HAP-1 (cell line): ENCODE results near the gene CCL4.
"Not testable (repeated sequence)": the region's sequence is repeated elsewhere in the genome, so short reads cannot be mapped to it uniquely, and the experiment has no call there.

Experiments used
- DNase-seq, 2 experiments: peaks; one replicate each; pipeline ENCODE4 v3.0.0-alpha.2; 2016 to 2020; ENCODE audit warnings: low spot score in 2 of 2
- H3K27me3 ChIP-seq: fragments of 250-450 bp; sonication (Bioruptor Pico); 2 replicates; pipeline ENCODE4 v1.5.1; 2020; ENCODE audit warnings: low read depth, mild to moderate bottlenecking, moderate library complexity
- H3K36me3 ChIP-seq: fragments of 250-450 bp; sonication (Bioruptor Pico); replicated peaks from 2 replicates; pipeline ENCODE4 v1.5.1; 2020; ENCODE audit warnings: mild to moderate bottlenecking
- H3K4me1 ChIP-seq: fragments of 250-450 bp; sonication (Bioruptor Pico); 2 replicates; pipeline ENCODE4 v1.5.1; 2020; ENCODE audit warnings: mild to moderate bottlenecking
- H3K4me3 ChIP-seq: fragments of 250-450 bp; sonication (Bioruptor Pico); 2 replicates; pipeline ENCODE4 v1.5.1; 2020; ENCODE audit warnings: mild to moderate bottlenecking, moderate library complexity
- H3K9me3 ChIP-seq: fragments of 250-450 bp; sonication (Bioruptor Pico); 2 replicates; pipeline ENCODE4 v1.5.1; 2020; ENCODE audit warnings: mild to moderate bottlenecking, moderate library complexity
- in situ Hi-C: fragments of 300-500 bp; cut with MboI; formaldehyde crosslinking; loops from 3 replicates; pipeline ENCODE4 v1.14.3; 2020; ENCODE audit warnings: low sequenced_read_pairs, inconsistent platforms, mixed read lengths

The CCL4 gene

DNA sequence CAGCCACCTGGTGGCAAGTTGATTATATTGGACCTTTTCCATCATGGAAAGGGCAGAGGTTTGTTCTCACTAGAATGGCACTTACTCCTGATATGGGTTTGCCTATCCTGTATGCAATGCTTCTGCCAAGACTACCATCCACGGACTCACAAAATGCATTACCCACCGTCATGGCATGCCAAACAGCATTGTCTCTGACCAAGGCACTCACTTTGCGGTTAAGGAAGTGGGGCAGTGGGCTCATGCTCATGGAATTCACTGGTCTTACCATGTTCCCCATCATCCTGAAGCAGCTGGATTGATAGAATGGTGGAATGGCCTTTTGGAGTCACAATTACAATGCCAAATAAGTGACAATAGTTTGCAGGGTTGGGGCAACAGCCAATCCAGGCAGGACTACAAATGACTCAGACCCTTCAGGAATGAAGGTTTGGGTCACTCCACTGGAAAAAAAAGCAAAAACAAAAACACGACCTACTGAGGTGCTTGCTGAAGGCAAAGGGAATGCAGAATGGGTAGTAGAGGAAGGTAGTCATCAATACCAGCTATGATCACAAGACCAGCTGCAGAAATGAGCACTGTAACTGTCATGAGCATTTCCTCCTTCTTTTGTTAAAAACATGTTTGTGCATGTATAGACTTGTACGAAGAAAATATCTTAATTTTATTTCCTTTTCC lies 11.5 kb downstream of the CCL4 start:
- H3K36me3 ChIP-seq, H3K9me3 ChIP-seq, H3K4me1 ChIP-seq, H3K4me3 ChIP-seq, DNase-seq, in situ Hi-C loops, H3K27me3 ChIP-seq: not testable (repeated sequence)

DNA sequence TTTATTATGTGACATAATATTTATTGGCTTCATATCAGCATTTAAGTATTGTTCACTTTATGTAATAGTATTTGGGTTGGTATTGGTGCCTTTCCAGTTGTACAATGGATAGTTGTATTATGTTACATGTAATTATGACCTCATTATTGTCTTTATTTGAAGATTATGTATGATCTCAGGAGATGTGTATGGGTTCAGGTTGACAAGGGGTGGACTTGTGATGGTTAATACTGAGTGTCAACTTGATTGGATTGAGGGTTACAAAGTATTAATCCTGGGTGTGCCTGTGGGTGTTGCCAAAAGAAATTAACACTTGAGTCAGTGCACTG lies 12.0 kb downstream of the CCL4 start:
- DNase-seq, in situ Hi-C loops, H3K27me3 ChIP-seq, H3K4me1 ChIP-seq, H3K9me3 ChIP-seq, H3K4me3 ChIP-seq, H3K36me3 ChIP-seq: not testable (repeated sequence)

DNA sequence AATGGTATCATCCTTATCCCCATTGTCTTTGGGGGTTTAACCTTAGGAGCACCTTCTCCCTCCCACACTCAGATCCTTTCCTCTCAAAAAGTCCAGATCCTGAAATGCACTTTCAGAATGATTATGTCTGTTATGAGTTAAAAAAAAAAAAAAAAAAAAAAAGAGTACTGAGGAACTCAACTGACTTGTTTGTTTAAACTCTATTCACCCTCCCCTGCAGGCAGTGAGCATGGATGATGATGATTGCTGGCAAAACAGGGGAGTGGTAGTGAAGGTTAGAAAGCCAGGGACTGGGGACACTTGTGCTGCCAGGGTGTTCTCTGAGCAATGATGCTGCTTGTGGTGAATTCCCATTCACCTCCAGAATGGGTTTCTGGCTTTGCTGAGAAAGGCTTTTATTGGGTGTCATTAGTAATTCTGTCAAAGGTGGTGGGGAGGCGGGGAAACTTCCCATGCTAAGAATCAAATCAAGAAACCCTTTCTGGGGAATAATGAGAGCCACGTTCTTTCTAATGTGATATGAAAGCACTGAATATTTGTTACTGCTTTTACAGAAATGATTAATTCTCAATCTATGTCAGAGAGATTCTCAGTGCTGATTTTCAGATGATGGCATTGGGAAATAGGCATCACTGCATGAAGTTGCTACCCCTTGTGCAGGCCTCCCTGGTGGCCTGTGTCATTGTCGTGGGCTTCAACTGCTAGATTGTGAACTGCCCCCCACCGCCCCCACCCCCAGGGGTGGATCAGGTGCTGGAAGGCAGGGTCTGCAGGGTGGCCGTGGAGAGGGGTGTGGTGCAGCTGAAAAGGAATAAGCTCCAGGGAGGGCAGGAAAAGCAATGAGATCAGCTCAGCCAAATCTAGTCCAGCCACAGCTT lies 14.1 kb downstream of the CCL4 start:
- H3K9me3 ChIP-seq: no peaks in the 10 kb centered on the region
- H3K4me3 ChIP-seq: no peak overlapping the region
- no peaks in the 10 kb centered on the region for H3K36me3 ChIP-seq
- H3K27me3 ChIP-seq: no peaks in the 10 kb centered on the region; the same call in 1 of the 2 replicates
- no peaks in the 10 kb centered on the region for H3K4me1 ChIP-seq
- in situ Hi-C loops: no loop called here
- no peak for DNase-seq

DNA sequence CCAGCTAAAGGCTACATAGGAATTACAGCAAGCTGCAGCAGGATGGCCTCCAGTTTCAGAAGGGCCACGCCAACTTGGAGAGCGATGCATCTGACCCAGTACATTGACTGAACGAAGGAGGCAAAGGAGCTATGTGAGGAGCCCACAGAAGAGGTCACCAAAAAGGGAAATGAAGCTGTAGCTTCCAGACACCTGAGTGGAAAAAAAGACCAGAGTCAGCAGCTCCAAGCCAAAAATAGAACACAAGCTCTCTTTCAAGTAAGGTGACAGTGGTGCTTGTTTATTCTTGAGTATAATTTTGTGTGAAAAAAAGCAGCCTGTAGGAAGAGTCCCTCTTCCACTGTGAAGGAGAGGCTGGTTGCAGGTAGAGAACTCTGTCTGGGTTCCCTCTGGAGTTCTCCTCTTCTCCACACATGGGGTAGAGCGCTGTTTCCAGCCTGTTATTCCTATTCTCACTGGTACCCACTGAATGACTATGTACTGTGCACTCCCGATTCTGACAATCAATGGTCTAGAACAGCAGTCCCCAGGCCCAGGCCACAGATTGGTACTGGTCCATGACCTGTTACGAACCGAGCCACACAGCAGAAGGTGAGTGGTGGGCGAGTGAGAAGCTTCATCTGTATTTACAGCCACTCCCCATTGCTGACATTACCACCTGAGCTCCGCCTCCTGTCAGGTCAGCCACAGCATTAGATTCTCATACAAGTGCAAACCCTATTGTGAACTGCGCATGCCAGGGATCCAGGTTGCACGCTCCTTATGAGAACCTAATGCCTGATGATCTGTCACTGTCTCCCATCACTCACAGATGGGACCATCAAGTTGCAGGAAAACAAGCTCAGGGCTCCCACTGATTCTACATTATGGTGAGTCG lies 15.1 kb downstream of the CCL4 start:
- in situ Hi-C loops: no loop called here
- Histone ChIP-seq H3K36me3 (no peaks in the 10 kb centered on the region), H3K9me3 (no peaks in the 10 kb centered on the region), H3K4me3 (no peak overlapping the region), H3K27me3 (no peaks in the 10 kb centered on the region; the same call in 1 of the 2 replicates), H3K4me1 (no peaks in the 10 kb centered on the region)
- no peak for DNase-seq

DNA sequence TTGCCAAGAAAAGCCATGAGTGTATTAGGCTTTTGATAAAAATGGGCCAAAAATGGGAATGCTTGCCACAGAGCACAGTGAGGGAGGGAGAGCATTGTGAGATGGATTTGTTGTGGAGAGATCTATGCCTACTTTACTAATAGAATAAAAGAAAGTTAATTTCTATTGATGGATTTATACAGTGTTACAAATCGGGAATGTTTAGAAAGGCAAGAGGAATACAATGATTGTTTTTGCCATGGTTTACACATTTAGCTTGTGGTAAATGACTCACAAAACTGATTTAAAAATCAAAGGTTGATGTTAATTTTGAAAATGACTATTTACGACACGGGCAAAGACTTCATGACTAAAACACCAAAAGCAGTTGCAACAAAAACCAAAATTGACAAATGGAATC lies 16.6 kb downstream of the CCL4 start:
- H3K27me3 ChIP-seq: no peaks in the 10 kb centered on the region; the same call in 1 of the 2 replicates
- in situ Hi-C loops: no loop called here
- no peaks in the 10 kb centered on the region for H3K9me3 ChIP-seq
- H3K36me3 ChIP-seq: no peaks in the 10 kb centered on the region
- H3K4me3 ChIP-seq: no peak overlapping the region
- DNase-seq: no peak
- H3K4me1 ChIP-seq: no peaks in the 10 kb centered on the region

DNA sequence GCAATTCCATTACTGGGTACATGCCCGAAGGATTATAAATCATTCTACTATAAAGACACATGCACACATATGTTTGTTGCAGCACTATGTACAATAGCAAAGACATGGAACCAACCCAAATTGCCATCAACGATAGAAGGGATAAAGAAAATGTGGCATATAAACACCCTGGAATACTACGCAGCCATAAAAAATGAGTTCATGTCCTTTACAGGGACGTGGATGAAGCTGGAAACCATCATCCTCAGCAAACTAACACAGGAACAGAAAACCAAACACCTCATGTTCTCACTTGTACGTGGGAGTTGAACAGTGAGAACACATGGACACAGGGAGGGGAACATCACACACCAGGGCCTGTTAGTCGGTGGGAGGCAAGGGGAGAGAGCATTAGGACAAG lies 17.5 kb downstream of the CCL4 start:
- in situ Hi-C loops, DNase-seq, H3K27me3 ChIP-seq, H3K4me3 ChIP-seq, H3K36me3 ChIP-seq, H3K4me1 ChIP-seq, H3K9me3 ChIP-seq: not testable (repeated sequence)

DNA sequence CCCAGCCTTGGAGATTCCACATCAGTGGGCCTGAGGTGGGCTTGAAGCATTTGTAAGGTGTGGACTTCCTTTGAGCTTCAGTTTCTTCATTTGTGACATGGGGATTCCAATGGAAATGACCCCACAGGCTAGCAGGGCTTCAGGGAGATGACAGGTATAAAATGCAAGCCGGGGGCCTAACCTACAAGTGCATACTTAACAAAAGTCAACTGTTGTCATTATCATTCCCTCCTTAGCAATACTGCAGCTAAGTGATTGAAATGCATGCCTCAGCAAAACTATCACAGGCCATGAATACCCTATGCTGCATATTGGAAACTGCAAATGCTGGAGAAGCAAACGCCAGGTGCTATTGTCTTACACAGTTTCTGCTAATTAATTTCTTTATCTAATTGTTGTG lies 19.8 kb downstream of the CCL4 start:
- in situ Hi-C loops: no loop called here
- no peaks in the 10 kb centered on the region for H3K4me1 ChIP-seq
- no peaks in the 10 kb centered on the region; the same call in 1 of the 2 replicates for H3K9me3 ChIP-seq
- H3K4me3 ChIP-seq: no peak overlapping the region
- no peak for DNase-seq
- H3K36me3 ChIP-seq: no peaks in the 10 kb centered on the region
- H3K27me3 ChIP-seq: no peaks in the 10 kb centered on the region; the same call in 1 of the 2 replicates

DNA sequence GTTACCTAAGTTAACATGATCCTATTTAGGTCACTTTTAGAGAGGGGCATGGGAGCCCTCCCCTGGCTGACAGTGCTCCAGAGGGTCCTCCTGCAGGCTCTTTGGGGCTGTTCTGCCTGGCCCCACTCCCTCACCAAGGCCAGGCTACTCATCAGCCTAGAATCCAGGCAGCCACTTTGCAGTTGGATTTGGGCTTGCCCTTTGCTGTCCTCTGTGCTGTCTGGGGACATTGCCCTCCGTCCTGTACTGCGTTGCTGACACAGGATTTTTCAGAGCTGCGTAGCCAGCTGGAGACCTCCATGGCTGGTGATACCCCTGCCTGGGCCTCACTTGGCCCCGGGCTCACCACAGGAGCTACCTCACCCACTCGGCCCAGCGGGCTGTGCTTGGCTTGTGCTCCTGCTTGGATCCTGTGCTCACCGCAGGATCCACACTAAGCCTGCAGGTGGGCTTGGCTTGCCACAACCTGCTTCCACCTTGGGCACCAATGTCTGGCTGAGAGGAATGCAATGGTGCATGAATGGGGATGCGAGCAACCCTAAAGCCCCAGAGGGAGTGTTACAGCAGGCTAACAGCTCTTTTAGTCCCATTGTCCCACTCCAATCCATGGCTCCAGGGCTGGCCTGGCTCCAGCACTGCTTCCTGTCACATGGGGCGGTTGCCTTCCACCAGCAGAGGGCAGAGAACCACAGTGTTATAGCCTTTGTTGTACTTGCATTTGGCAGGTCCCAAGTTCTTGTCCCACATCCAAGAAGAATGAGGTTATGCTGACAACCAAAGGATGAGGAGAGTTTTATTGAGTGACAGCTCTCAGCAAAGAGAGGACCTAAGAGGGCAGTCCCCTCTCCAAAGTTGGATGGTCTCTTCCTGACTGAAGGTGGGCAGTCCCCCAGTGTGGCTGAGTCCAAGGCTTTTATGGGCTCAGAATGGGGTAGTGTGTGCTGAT lies 21.5 kb downstream of the CCL4 start:
- Histone ChIP-seq H3K4me3 (no peak overlapping the region), H3K36me3 (no peaks in the 10 kb centered on the region), H3K4me1 (no peaks in the 10 kb centered on the region), H3K9me3 (no peaks in the 10 kb centered on the region; the same call in 1 of the 2 replicates), H3K27me3 (no peaks in the 10 kb centered on the region; the same call in 1 of the 2 replicates)
- in situ Hi-C loops: no loop called here
- no peak for DNase-seq

DNA sequence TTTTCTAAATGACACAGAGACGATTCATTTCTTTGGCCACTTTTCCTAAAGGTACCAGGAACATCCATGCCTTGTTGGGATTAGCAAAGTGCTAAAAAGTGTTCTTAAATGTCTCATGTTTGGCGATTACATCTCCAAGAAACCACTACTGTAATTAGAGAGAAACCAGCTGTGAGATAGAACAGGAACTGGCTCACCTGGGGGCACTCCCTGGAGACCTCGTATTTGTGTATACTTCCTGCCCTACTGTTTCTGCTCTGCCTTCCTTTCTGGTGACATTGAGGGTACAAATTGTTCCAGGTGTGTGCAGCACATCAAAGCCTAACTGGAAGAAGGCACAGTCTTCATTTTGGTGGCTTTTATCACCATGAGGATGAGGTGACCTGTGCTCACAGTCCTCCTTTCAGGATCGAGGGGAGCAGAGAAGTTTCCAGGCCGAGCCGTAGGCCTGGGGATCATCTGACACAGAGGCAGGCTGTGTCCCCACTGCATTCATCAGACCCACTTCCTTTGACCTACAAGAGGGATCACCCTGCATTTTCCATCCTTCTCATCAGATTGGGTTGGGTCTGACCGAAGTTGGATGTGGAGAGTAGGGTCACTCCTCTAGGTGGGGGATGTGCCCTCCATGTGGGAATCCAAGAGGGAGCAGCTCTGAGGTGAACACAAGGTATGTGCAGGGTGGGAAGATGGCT lies 23.7 kb downstream of the CCL4 start:
- Histone ChIP-seq H3K4me3 (no peak overlapping the region), H3K9me3 (no peaks in the 10 kb centered on the region; the same call in 1 of the 2 replicates), H3K36me3 (no peaks in the 10 kb centered on the region), H3K27me3 (no peaks in the 10 kb centered on the region), H3K4me1 (no peaks in the 10 kb centered on the region)
- in situ Hi-C loops: no loop called here
- no peak for DNase-seq

DNA sequence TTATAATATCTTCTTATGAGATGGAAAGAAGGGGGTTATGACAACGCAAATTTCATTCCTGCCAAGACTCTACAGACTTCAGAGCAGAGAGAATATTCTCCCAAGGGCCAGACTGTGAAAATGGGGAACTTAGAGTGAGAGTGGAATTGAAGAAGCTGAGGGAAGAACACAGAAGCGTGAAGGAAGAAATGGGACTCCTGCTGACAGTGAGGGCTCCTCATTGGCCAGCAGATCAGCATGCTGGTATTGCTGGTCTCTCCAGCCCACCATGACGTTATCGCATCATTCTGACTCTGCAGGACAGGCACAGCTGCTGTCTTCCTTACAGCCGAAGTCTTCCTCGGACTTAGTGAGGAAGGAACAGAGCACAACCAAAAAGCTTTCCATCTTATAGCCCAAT lies 24.3 kb downstream of the CCL4 start:
- Histone ChIP-seq H3K9me3 (no peaks in the 10 kb centered on the region; the same call in 1 of the 2 replicates), H3K36me3 (no peaks in the 10 kb centered on the region), H3K27me3 (no peaks in the 10 kb centered on the region; the same call in 1 of the 2 replicates), H3K4me1 (no peaks in the 10 kb centered on the region), H3K4me3 (no peak overlapping the region)
- in situ Hi-C loops: no loop called here
- no peak for DNase-seq

DNA sequence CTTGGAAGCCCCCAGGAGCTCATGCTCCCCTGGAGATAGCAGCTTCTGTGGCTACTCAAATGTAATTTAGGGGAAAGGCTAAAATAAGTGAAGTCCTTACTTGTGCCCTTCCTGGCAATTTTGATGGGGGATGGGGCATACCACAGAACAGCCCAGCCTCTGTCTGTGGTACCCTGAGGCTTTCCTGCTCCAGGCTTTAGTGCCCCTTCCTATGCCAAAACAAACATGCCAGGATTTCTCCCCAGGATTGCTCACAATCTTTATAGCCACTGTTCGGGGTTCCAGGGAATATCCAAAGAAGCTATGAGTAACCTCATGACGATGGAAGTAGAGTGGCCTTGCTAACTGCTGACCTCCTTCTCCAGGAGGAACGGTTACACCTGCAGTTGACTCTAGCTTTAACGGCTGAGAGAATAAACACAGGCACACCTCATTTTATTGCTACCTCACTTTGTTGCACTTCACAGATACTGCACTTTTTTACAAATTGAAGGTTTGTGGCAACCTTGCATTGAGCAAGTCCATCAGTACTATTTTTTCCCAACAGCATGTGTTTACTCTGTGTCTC lies 24.9 kb downstream of the CCL4 start:
- no peak for DNase-seq
- Histone ChIP-seq H3K36me3 (no peaks in the 10 kb centered on the region), H3K9me3 (no peaks in the 10 kb centered on the region; the same call in 1 of the 2 replicates), H3K4me3 (no peak overlapping the region), H3K4me1 (no peaks in the 10 kb centered on the region), H3K27me3 (peaks cover 3% of the 10 kb centered on the region; the same call in 1 of the 2 replicates)
- in situ Hi-C loops: no loop called here

DNA sequence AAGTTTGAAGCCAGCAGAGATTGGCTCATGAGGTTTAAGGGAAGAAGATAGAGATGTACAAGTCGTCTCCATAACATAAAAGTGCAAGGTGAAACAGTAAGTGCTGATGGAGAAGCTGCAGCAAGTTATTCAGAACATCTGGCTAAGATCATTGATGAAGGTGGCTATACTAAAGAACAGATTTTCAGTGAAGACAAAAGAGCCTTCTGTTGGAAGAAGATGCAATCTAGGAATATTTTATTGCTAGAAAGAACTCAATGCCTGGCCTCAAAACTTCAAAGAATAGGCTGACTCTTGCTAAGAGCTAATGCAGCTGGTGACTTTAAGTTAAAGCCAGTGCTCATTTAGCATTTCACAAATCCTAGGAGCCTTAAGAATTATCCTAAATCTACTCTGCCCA lies 26.0 kb downstream of the CCL4 start:
- peaks cover 3% of the 10 kb centered on the region; the same call in 1 of the 2 replicates for H3K27me3 ChIP-seq
- no peak overlapping the region for H3K4me3 ChIP-seq
- in situ Hi-C loops: no loop called here
- no peak for DNase-seq
- H3K4me1 ChIP-seq: no peaks in the 10 kb centered on the region
- H3K9me3 ChIP-seq: no peaks in the 10 kb centered on the region; the same call in 1 of the 2 replicates
- no peaks in the 10 kb centered on the region for H3K36me3 ChIP-seq
